GM19372 (cell line): ENCODE measurements around the gene GABBR2.
"Not testable (repeated sequence)": the region's sequence is repeated elsewhere in the genome, so short reads cannot be mapped to it uniquely, and the experiment has no call there.

Experiments used
- ATAC-seq: cut with Tn5 transposase; IDR thresholded peaks from one replicate; pipeline ENCODE4 v1.9.1; 2021; ENCODE audit warnings: mild to moderate bottlenecking, low read depth, moderate library complexity; ENCODE audit not compliant: unreplicated experiment

GABBR2 gene

GRCh38 chr9:98600631-98601030 is 108.1 kb downstream of the GABBR2 start:
- ATAC-seq, result no peak

- ATAC-seq, result no peak
These were observed 109.0 kb downstream of the GABBR2 start for GRCh38 chr9:98599566-98600216.

GRCh38 chr9:98598861-98599260 is 109.9 kb downstream of the GABBR2 start:
- ATAC-seq, result no peak

GRCh38 chr9:98597236-98597771 is 111.4 kb downstream of the GABBR2 start:
- no peak for ATAC-seq

GRCh38 chr9:98596486-98596885 is 112.2 kb downstream of the GABBR2 start:
- ATAC-seq, result no peak

- ATAC-seq, result no peak
These were observed 114.1 kb downstream of the GABBR2 start for GRCh38 chr9:98594546-98595160.

GRCh38 chr9:98593354-98594253 is 115.1 kb downstream of the GABBR2 start:
- ATAC-seq, result no peak

GRCh38 chr9:98591696-98592095 is 117.0 kb downstream of the GABBR2 start:
- ATAC-seq, result no peak

GRCh38 chr9:98590101-98590500 is 118.6 kb downstream of the GABBR2 start:
- ATAC-seq, result no peak

- no peak for ATAC-seq
These were observed 119.6 kb downstream of the GABBR2 start for GRCh38 chr9:98589102-98589501.

- not testable (repeated sequence) for ATAC-seq
These were observed 123.8 kb downstream of the GABBR2 start for GRCh38 chr9:98584853-98585438.

- ATAC-seq, result no peak
These were observed 124.7 kb downstream of the GABBR2 start for GRCh38 chr9:98584059-98584458.

GRCh38 chr9:98583417-98583816 is 125.3 kb downstream of the GABBR2 start:
- no peak for ATAC-seq

- no peak for ATAC-seq
These were observed 127.8 kb downstream of the GABBR2 start for GRCh38 chr9:98580956-98581355.

- ATAC-seq, result no peak
These were observed 129.0 kb downstream of the GABBR2 start for GRCh38 chr9:98579700-98580099.

GRCh38 chr9:98577446-98577845 is 131.3 kb downstream of the GABBR2 start:
- ATAC-seq, result no peak

- ATAC-seq, result no peak
These were observed 131.9 kb downstream of the GABBR2 start for GRCh38 chr9:98576859-98577258.

- ATAC-seq, result no peak
These were observed 132.4 kb downstream of the GABBR2 start for GRCh38 chr9:98576354-98576753.

- peak; percentile 74 for ATAC-seq
These were observed 133.1 kb downstream of the GABBR2 start for GRCh38 chr9:98575379-98576346.
